PC-3 (cell line): ENCODE results near the gene DNER. TPM values are rescaled to one million over a fixed set of nuclear protein-coding genes. Genes with fewer than 3 reads are reported as not detected.

Source experiments
- ATAC-seq: fragments of 200-7000 bp; cut with Tn5 transposase; 2 replicates; pipeline ENCODE4 v1.9.1; 2020; ENCODE audit warnings: mild to moderate bottlenecking, moderate library complexity
- BruUV-seq: library from RNA; stranded (reverse); fragments of 400-500 nt; replicated peaks from 2 replicates; lab custom pipeline; 2021; lab: Mats Ljungman, UMichigan
- CTCF ChIA-PET: fragments of 300-600 bp; sonication (Branson Sonifier 250); formaldehyde crosslinking; loops from one replicate; lab custom pipeline; 2022; ENCODE audit warnings: antibody characterized with exemption; lab: Charles Lee
- POLR2A ChIA-PET: fragments of 300-600 bp; sonication (Branson Sonifier 250); formaldehyde crosslinking; loops from one replicate; lab custom pipeline; 2022; ENCODE audit warnings: antibody characterized with exemption; ENCODE audit not compliant: unreplicated experiment; lab: Charles Lee
- DNase-seq: peaks from one replicate; pipeline ENCODE4 v3.0.0-alpha.2; 2015
- H2AFZ ChIP-seq: fragments of 300-600 bp; sonication (generic); 2 replicates; pipeline ENCODE4 v1.6.0; 2016; ENCODE audit warnings: antibody characterized with exemption, low read length
- H3F3A ChIP-seq: fragments of 300-600 bp; sonication (generic); one replicate; pipeline ENCODE4 v1.6.0; 2017; ENCODE audit warnings: antibody characterized with exemption, low read length, control low read depth, mild to moderate bottlenecking; ENCODE audit not compliant: unreplicated experiment
- H3K27ac ChIP-seq: fragments of 300-600 bp; sonication (generic); 2 replicates; pipeline ENCODE4 v1.5.1; 2016; ENCODE audit warnings: mild to moderate bottlenecking, low read length
- H3K27me3 ChIP-seq: fragments of 300-600 bp; sonication (generic); 2 replicates; pipeline ENCODE4 v1.6.1; 2016; ENCODE audit warnings: low read length, mixed read lengths
- H3K36me3 ChIP-seq: fragments of 300-600 bp; sonication (generic); 2 replicates; pipeline ENCODE4 v1.6.1; 2016; ENCODE audit warnings: low read depth, mixed run types, low read length, mixed read lengths
- H3K4me1 ChIP-seq: fragments of 300-600 bp; sonication (generic); 2 replicates; pipeline ENCODE4 v1.5.1; 2016; ENCODE audit warnings: low read length; ENCODE audit not compliant: insufficient read depth
- H3K4me2 ChIP-seq: fragments of 300-600 bp; sonication (generic); 2 replicates; pipeline ENCODE4 v1.6.0; 2016; ENCODE audit warnings: low read length
- H3K4me3 ChIP-seq: fragments of 300-600 bp; sonication (generic); 2 replicates; pipeline ENCODE4 v1.5.1; 2016; ENCODE audit warnings: mild to moderate bottlenecking, low read length, mixed read lengths
- H3K79me2 ChIP-seq: fragments of 300-600 bp; sonication (generic); 2 replicates; pipeline ENCODE4 v1.6.1; 2017; ENCODE audit warnings: low read length, mixed read lengths
- H3K9ac ChIP-seq: fragments of 300-600 bp; sonication (generic); 2 replicates; pipeline ENCODE4 v1.6.0; 2016; ENCODE audit warnings: mild to moderate bottlenecking, low read length
- H3K9me2 ChIP-seq: fragments of 300-600 bp; sonication (generic); replicated peaks from 2 replicates; pipeline ENCODE4 v1.6.1; 2016; ENCODE audit warnings: mixed run types, low read length, mixed read lengths
- H3K9me3 ChIP-seq: fragments of 300-600 bp; sonication (generic); 2 replicates; pipeline ENCODE4 v1.6.1; 2016; ENCODE audit warnings: low read length, mixed read lengths
- H4K20me1 ChIP-seq: fragments of 300-600 bp; sonication (generic); 2 replicates; pipeline ENCODE4 v1.6.1; 2016; ENCODE audit warnings: low read length, mixed read lengths
- EZH2 ChIP-seq: fragments of 300-600 bp; sonication (generic); IDR thresholded peaks from one replicate; pipeline ENCODE4 v1.6.1; 2017; ENCODE audit warnings: antibody characterized with exemption, mild to moderate bottlenecking, low read length; ENCODE audit not compliant: unreplicated experiment
- EZH2phosphoT487 ChIP-seq: fragments of 300-600 bp; sonication (generic); IDR thresholded peaks from 2 replicates; pipeline ENCODE4 v1.6.1; 2018; ENCODE audit warnings: mild to moderate bottlenecking, antibody characterized with exemption, low read length, borderline replicate concordance
- intact Hi-C: fragments of 100-400 bp; cut with micrococcal nuclease; formaldehyde crosslinking; loops from 2 replicates; pipeline ENCODE4 v1.9.0; 2023
- total RNA-seq: library from RNA; depleted of rRNA; stranded (reverse); fragments of >200 nt; gene quantifications from 2 replicates; pipeline ENCODE4 v1.2.3, GENCODE V29; 2014
- TF ChIP-seq, protein P1 (sequence below): fragments of 300-600 bp; sonication (generic); conservative IDR thresholded peaks from 2 replicates; pipeline ENCODE4 v1.5.1; 2017; ENCODE audit warnings: antibody characterized with exemption, low read depth, mild to moderate bottlenecking, low read length

The DNER gene
- total RNA-seq, 1 experiment from 2014 or later: 1.1 TPM

DNA sequence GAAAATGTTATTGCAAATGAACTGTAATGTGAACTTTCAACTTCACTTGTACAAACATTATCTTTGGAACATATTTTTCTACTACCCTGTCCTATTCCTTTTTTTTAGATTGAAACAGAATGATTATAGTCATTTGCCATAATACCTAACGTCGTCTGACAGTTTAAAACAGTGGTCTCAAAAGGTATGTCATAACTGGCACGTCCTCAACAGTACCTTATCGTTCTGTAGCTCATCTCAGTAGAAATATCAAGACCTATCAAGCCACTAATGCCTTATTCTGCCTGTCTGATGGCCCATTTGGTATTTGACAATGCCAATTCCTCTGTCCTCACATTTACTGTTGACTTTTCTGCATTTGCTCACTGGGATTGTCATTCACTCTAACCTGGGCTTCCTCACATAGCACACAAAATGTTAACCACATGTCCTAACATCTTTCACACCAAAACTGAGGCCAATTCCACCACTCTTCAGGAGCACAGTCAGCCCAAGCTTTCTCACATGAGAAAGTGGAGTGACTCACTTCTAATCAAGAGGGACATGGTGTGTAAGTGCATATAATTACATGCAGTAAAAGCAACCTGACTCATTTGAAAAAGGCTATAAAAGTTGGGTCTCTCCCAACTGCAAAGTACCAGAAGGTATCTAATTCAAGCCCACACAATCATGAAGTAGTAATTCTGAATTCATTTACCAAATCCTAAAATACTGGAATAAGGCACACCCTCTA, 34.8 kb downstream of the DNER start:
- no peak overlapping the region for H2AFZ ChIP-seq
- H3K27me3 ChIP-seq: no peaks in the 10 kb centered on the region
- peaks cover 17% of the 10 kb centered on the region for H3K4me1 ChIP-seq
- DNase-seq (no peak), ATAC-seq (no peak)
- intact Hi-C loops: no loop called here
- H3K9me2 ChIP-seq: no peaks in the 10 kb centered on the region
- H3K27ac ChIP-seq: no peak overlapping the region
- ChIA-PET CTCF (no interaction called here), POLR2A (no interaction called here)
- TF ChIP-seq EZH2 (no peak), EZH2phosphoT487 (no peak)
- TF ChIP-seq, protein P1, sequence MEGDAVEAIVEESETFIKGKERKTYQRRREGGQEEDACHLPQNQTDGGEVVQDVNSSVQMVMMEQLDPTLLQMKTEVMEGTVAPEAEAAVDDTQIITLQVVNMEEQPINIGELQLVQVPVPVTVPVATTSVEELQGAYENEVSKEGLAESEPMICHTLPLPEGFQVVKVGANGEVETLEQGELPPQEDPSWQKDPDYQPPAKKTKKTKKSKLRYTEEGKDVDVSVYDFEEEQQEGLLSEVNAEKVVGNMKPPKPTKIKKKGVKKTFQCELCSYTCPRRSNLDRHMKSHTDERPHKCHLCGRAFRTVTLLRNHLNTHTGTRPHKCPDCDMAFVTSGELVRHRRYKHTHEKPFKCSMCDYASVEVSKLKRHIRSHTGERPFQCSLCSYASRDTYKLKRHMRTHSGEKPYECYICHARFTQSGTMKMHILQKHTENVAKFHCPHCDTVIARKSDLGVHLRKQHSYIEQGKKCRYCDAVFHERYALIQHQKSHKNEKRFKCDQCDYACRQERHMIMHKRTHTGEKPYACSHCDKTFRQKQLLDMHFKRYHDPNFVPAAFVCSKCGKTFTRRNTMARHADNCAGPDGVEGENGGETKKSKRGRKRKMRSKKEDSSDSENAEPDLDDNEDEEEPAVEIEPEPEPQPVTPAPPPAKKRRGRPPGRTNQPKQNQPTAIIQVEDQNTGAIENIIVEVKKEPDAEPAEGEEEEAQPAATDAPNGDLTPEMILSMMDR: no peak
- no peaks in the 10 kb centered on the region for H3K36me3 ChIP-seq
- H3K4me2 ChIP-seq: no peak overlapping the region
- H4K20me1 ChIP-seq: no peaks in the 10 kb centered on the region
- H3K4me3 ChIP-seq: no peak overlapping the region
- H3K9me3 ChIP-seq: no peaks in the 10 kb centered on the region
- H3K79me2 ChIP-seq: no peaks in the 10 kb centered on the region
- no peak overlapping the region for H3K9ac ChIP-seq
- no TSS peak for BruUV-seq
- no peaks in the 10 kb centered on the region for H3F3A ChIP-seq

DNA sequence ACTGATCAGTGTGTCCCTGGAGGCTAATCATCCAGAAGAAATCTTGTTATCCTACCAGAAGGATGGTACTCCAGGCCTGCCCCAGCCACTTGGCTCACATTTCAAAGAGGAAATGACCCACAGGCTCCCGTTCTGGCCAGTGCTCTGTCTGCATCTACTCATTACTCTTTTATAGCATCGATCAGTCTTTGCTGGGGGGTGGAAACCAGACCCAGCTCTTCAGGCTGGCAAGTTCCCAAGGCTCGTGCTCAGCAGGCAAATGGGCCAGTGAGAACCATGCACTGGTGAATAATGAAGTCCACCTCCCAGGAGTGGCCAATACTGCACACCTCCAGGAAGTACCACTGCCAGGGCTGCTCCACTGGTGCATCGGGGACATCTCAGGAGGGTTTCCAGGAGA, 38.8 kb downstream of the DNER start:
- H3K4me2 ChIP-seq: no peak overlapping the region
- ChIA-PET CTCF (no interaction called here), POLR2A (interaction anchor here (0.6 kb wide), 1 partner anchor 244 kb away, joined by 4 read pairs; no protein-coding TSS in a partner anchor)
- no peak overlapping the region for H3K9ac ChIP-seq
- no peaks in the 10 kb centered on the region for H3K9me3 ChIP-seq
- peaks cover 35% of the 10 kb centered on the region for H3K4me1 ChIP-seq
- H3K79me2 ChIP-seq: no peaks in the 10 kb centered on the region
- no peak overlapping the region for H3K4me3 ChIP-seq
- intact Hi-C loops: no loop called here
- ATAC-seq (peak; percentile 33), DNase-seq (peak; percentile 61)
- H3K9me2 ChIP-seq: no peaks in the 10 kb centered on the region
- H3K27me3 ChIP-seq: no peaks in the 10 kb centered on the region
- H3F3A ChIP-seq: no peaks in the 10 kb centered on the region
- no peak for TF ChIP-seq EZH2phosphoT487
- TF ChIP-seq EZH2: no peak
- TF ChIP-seq, protein P1: no peak
- BruUV-seq: no TSS peak
- H3K36me3 ChIP-seq: no peaks in the 10 kb centered on the region
- no peak overlapping the region for H2AFZ ChIP-seq
- no peaks in the 10 kb centered on the region for H4K20me1 ChIP-seq
- H3K27ac ChIP-seq: no peak overlapping the region

- H3K9ac ChIP-seq: no peak overlapping the region
- no peak overlapping the region for H2AFZ ChIP-seq
- H3K27me3 ChIP-seq: no peaks in the 10 kb centered on the region
- no TSS peak for BruUV-seq
- peaks cover 35% of the 10 kb centered on the region for H3K4me1 ChIP-seq
- no peaks in the 10 kb centered on the region for H3K9me3 ChIP-seq
- no peaks in the 10 kb centered on the region for H3K36me3 ChIP-seq
- no peak for TF ChIP-seq EZH2
- TF ChIP-seq, protein P1: no peak
- no peak for TF ChIP-seq EZH2phosphoT487
- H3K79me2 ChIP-seq: no peaks in the 10 kb centered on the region
- H3K27ac ChIP-seq: no peak overlapping the region
- H4K20me1 ChIP-seq: no peaks in the 10 kb centered on the region
- no peaks in the 10 kb centered on the region for H3K9me2 ChIP-seq
- CTCF ChIA-PET: no interaction called here
- intact Hi-C loops: no loop called here
- ATAC-seq: peak; percentile 35
- DNase-seq: peak; percentile 67
- H3F3A ChIP-seq: no peaks in the 10 kb centered on the region
- POLR2A ChIA-PET: interaction anchor here (0.6 kb wide), 2 partner anchors 128 to 244 kb away, joined by 3 to 4 read pairs; no protein-coding TSS in a partner anchor
- H3K4me3 ChIP-seq: no peak overlapping the region
- no peak overlapping the region for H3K4me2 ChIP-seq
These were observed 39.4 kb downstream of the DNER start for GRCh38 chr2:229674830-229675530.
